AG09319 (cell line): Measurements from ENCODE around the gene CFHR5.

Source experiments
- DNase-seq: peaks from one replicate; pipeline ENCODE4 v3.0.0-alpha.2; 2010; ENCODE audit warnings: low read depth; ENCODE audit errors: extremely low read depth
- CTCF ChIP-seq: IDR thresholded peaks from 2 replicates; pipeline ENCODE4 v1.5.1; 2011; ENCODE audit warnings: low read depth, mild to moderate bottlenecking, inconsistent platforms, low read length, moderate library complexity

The CFHR5 gene

GRCh38 chr1:197003132-197003531 is 25.8 kb downstream of the CFHR5 start:
- TF ChIP-seq CTCF, result no peak
- DNase-seq, result no peak

DNA sequence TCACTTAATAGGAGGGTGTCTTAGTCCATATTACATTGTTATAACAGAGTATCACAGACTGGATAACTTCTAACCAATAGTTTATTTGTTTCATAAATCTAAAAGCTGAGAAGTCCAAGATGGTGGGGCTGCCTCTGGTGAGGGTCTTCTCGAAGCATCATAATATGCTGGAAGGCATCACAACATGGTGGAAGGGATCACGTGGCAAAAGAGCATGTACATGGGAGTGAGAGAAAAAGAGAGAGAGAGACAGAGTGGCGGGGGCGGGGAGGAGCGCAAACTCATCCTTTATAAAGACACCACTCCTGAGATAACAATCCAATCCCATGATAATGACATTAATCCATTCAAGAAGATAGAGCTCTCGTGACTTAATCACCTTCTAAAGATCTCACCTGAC is 31.5 kb downstream of the CFHR5 start:
- no peak for TF ChIP-seq CTCF
- DNase-seq, result no peak

DNA sequence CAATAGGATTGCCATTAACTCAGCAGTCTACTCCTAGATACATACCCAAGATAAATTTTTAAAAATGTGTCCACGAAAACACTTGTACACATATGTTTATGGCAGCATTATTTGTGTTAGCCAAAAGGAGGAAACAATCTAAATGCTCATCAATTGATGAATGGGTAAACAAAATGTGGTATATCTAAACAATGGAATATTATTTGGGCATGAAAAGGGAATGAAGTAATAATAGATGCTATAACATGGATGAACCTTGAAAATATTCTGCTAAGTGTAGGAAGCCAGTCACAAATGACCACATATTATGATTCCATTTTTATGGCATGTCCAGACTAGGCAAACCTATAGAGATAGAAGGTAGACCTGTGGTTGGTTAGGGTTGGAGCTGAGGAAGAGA is 34.3 kb downstream of the CFHR5 start:
- no peak for TF ChIP-seq CTCF
- DNase-seq, result no peak

- no peak for DNase-seq
- TF ChIP-seq CTCF, result no peak
These were observed 35.9 kb downstream of the CFHR5 start for GRCh38 chr1:197013234-197013633.

DNA sequence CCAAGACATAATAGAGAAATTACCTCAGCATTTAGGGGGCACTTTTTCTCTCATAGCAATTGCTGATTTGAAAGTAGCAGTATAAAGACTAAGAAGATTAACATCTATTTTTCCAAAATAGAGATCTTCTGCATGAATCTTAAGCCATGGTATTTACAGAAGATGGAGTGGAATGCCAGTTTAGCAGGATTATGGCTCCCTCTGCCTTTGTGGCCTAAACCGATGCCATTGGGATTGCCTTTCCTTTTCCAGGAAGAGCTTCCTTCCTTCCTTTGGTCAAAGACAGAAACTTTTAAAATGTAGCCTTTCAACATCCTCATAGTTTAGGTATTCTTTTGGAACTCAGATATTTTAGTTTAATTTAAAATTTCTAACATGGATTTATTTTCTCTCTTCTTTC is 39.4 kb downstream of the CFHR5 start:
- no peak for TF ChIP-seq CTCF
- DNase-seq, result no peak

- TF ChIP-seq CTCF, result no peak
- no peak for DNase-seq
These were observed 40.3 kb downstream of the CFHR5 start for GRCh38 chr1:197017558-197018146.

DNA sequence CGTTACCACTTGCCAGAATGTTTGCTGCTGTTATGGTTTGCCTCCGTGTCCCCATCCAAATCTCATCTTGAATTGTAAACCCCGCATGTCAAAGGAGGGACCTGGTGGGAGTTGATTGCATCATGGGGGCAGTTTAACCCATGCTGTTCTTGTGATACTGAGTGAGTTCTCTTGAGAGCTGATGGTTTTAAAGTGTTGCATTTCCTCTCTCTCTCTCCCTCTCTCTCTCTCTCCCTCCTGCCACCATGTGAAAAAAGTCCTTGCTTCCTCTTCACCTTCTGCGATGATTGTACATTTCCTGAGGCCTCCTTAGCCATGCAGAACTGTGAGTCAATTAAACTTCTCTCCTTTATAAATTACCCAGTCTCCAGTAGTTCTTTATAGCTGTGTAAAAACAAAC is 44.4 kb downstream of the CFHR5 start:
- no peak for TF ChIP-seq CTCF
- no peak for DNase-seq
